Measurements from ENCODE around the gene TMEM31.
"Not testable (repeated sequence)": the region's sequence is repeated elsewhere in the genome, so short reads cannot be mapped to it uniquely, and the experiment has no call there.

The TMEM31 gene

DNA sequence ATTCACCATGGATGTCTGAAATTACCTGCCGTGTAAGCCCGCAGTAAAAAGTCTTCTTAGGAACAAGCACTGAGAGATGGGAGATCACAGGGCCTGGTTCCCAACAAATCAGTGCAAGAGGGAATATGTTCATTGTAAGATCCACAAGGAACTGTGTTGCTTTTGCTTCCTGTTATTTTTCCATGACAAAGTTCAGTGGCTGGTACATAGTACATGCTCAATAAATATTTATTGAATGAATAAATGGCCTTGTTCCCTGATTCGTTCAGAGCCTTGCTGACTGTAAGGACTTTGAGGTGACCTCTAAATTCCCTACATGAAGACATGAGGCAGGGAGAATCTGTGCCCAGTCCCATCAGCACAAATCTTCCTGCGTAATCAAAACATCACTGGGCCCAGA lies 7.4 kb downstream of the TMEM31 start:
- intact Hi-C loops (cut with DNase I): no loop called here
- DNase-seq: no peak

DNA sequence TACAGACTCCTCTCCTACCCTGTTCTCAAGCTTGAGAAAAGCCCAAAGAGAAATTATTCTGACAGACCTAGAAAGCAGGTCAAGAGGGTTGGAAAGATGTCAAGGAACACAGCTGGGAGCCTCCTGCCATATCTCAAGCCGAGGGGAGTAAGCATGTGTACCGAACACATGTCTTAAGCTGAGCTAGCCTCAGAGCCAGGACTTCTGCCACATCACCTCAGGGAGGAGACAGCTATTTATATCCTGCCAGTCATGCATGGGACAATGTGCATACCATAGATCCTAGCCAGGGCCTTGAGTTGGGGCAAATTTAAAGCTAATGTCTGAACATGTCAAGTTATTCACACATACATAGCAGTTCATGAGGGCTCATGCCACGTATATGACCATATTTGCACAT lies 11.8 kb downstream of the TMEM31 start:
- no peak for DNase-seq
- intact Hi-C loops (cut with DNase I): no loop called here

DNA sequence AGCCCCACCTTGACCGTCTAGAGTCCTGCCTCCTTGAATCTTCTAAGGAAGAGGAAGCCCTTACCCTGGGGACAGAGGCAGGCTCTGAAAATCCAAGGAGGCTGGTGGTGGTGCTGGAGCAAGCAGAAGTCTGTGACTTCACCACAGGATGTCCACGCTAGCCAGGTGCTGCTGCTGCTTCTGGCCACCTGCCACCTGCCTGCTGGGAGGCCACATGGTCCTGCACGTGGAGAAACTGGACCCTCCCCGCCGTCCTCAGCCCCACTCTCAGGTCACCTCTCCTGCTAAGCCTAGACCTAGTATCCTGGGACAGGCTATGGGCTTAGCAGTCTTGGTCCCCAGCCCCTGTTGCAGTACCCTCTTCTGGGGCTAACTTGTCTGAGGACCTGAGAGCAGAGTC lies 15.8 kb downstream of the TMEM31 start:
- peak in 1 of 10 donors; percentile 79 for DNase-seq

DNA sequence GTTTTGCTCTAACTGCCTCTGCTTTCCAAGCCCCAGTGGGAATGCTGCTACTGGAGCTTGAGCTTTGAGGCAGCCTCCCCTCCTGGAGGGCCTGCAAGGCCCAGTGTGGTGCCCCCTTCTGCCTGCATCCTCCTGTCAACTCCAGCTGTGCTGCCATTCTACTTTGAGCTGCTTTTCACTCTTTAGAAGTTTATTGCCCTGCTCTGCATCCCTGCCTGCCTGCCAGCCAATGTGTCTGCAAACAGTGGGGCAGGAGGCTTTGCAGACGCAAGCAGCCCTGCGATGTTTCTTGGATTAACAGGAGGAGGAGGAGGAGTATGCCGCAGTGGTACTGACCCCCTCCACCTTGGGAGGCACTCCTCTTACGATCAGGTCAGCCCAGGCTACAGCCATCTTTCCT lies 16.4 kb downstream of the TMEM31 start:
- intact Hi-C loops (cut with DNase I): no loop called here
- no peak for DNase-seq

More for the DNA sequence above, 15.8 kb downstream of the TMEM31 start:
- intact Hi-C loops (cut with DNase I): no loop called here

DNA sequence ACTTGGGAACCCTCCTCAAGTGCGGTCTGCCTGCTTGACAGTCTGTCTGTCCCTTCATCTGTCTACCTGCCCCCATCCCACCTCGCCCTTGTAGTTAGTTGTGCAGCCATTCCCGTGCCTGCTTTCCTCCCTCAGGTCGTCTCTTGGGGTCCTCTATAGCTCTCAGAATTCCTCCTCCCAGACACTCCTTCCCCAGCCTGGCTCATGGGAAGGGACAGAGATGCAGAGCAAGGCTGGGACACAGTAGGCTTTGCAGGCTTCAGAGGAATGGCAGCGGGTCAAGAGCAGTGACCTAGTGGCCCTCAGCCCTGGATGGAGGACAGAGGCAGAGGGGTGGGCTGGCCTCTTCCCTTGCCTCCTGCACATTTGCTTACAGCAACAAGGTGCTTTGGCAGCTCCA lies 18.3 kb downstream of the TMEM31 start:
- no peak for DNase-seq
- intact Hi-C loops (cut with DNase I): no loop called here

DNA sequence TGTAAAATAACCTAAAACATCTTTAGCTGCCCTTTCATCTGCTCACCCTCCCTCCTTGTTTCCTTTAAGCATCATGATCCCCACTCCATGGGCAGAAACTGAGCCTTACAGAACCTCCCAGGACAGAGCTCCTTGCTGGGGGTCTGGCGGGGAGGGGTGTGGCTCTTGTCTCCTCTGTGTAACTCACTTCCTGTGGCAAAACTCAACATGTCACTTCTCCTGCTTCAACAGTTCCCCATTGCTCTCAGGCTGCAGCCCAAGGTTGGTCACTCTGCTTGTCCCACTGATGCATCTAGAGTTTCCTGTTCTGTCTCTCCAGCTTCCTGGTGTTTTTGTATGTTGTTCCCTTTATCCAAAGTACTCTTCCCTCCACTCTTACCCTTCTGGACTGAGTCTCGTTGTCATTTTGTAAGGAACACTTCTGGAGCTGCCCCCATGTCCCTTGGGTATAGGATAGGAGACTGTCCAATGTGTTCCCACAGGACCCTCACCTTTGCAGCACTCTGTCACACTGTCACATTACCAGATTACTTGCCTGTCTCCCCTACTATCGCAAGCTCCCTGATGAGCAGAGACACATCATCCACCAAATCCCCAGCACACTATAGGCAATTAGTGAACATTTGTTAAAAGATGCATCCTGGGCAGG lies 19.6 kb downstream of the TMEM31 start:
- intact Hi-C loops (cut with DNase I): no loop called here
- no peak for DNase-seq

DNA sequence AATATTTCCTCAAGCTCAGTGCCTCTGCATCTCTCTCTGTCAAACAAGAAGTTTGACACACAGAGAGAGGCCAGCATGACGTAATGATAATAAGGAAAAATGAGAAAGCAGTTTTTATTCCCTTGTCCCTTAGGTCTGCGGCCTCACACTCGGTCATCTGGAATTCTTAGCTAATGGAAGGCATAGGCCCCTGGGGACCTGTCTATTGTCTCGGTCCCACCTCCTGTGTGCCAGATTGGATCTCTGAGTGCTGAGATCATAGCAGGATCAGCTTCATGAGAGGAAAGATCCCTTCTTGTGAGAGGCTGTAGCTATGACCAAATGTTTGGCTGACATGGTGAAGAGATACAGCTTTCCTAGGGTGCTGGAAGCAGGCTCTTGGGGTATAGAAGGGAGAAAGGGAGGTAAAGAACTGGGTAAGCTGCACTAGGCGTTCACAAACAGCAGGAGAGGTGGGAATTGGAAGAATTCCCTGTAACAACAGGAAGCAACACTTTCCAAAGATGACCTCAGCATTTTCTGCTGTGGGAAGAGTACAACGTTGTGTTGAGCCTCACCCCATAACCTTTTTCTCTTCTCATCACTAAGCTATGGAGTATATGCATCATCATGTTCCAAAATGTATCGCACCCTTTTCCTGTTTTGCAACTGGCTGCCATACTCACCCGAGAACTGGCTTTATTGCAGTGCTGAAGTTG lies 20.2 kb downstream of the TMEM31 start:
- no peak for DNase-seq
- intact Hi-C loops (cut with DNase I): no loop called here

DNA sequence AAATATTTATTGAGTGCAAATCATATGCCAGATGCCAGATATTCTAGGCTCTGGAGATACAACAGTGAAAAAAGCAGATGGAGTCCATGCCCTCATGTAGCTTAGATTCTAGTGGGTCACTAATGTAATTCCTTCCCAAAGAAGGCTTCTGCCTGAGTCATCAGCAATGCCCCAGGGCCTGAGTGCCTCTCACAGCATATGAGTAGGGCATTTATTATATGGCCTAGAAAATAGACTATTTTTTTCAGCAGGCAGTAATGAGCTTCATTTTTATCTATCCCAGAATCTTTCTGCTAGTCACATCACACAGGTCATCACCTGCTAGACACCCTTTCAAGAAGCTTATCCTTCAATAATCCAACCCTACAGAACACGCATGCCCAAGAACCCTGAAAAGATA lies 22.3 kb downstream of the TMEM31 start:
- intact Hi-C loops (cut with DNase I): no loop called here
- no peak for DNase-seq

DNA sequence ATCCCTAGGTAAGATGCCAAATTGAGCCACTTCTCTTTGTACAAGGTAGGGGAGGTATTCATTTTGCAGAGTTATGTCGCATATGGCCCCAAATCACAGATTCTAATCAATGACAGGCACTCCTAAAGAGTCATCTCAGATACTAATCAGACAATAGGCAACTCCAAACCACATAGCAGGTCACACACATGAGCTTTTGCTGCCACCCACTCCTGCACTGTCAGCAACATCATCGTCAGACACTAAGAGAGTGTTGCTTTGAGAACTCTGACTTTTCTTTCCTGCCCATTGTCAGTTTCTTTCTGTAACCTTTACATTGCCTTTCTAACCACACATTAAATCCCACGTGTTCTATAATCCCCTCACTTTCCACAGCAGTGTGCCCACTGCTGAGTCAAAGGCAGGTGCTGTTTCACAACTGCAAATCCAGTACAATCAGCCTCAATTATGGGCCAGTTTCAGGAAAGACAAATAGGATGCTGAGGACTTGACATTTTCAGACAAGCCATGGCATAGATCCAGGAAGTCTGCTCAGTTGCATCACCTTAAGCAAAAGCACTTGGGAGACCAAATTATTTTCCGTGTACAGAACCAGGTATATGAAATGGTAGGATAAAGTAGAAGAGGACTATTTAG lies 23.5 kb downstream of the TMEM31 start:
- intact Hi-C loops (cut with DNase I): no loop called here
- DNase-seq: no peak

DNA sequence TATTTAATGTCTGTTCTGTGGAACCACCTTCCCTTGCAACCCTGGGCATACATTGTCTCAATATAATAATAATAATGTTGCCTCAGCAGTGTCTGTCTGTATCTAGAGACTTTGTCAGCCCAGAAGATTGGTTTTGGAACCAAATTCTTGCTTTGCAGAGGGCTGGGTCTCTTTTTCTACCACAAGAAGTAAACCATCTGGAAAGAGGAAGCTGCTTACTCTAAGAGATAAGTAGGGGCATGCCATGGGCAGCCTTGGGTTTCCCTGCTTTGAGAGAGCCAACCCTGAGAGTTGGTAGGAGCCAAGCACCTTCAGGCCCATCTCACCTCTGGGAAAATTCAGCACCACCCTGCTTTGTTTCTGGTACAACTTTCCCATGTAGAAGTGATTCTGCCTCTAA lies 27.0 kb downstream of the TMEM31 start:
- intact Hi-C loops (cut with DNase I): no loop called here
- no peak for DNase-seq

DNA sequence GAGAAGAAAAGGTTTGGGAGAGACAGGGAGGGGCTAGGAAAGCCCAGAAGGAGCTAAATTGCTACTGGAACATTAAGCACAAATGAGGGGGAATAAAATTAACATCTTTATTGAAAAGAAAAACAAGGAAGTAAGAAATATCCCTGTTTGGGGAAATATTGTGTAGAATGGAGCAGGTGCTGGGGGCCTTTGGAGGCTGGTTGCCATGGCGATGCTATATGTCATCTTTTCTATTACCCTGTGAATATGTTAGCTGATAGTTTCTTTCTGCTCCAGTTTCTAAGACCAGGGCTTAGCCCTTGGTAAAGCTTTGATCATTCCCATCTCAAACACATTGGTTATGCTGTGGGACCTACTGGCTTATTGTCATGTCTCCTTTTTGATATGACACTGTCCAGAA lies 28.7 kb downstream of the TMEM31 start:
- no peak for DNase-seq
- intact Hi-C loops (cut with DNase I): no loop called here

DNA sequence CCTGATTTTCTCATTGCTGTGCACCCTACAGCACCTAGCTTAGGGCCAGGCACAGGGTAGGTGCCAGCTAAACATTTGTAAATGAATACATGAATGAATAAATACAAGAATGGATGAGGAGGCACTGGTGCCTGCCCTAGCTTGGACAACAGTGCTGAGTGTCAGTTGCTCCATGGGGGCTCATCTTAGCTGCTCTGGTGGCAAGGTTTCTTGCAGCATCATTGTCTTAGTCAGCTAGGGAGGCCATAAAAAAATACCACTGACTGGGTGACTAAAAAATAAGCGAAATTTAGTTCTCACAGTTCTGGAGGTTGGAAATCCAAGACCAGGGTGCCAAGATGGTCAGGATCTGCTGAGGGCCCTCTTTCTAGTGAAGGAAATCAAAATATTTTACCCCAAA lies 31.2 kb downstream of the TMEM31 start:
- DNase-seq: no peak

DNA sequence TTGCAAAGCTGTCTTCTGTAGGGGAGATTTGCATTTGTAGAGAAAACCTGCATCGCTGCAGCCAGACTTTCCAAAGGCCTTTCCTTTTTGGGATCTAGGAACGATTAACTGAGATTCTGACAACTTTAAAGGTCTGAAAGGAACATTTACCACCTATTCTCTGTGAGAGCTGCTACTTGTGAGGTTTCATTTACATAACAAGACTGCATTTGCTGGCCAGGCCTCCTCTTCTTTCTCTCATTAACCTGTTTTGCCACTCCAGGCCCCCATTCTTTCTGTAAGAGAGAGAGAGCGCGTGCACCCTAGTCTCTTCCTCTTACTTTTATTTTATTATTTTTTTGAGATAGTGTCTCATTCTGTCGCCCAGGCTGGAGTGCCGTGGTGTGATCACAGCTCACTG lies 31.6 kb downstream of the TMEM31 start:
- intact Hi-C loops (cut with DNase I): no loop called here
- no peak for DNase-seq

More for the DNA sequence above, 31.2 kb downstream of the TMEM31 start:
- intact Hi-C loops (cut with DNase I): no loop called here

DNA sequence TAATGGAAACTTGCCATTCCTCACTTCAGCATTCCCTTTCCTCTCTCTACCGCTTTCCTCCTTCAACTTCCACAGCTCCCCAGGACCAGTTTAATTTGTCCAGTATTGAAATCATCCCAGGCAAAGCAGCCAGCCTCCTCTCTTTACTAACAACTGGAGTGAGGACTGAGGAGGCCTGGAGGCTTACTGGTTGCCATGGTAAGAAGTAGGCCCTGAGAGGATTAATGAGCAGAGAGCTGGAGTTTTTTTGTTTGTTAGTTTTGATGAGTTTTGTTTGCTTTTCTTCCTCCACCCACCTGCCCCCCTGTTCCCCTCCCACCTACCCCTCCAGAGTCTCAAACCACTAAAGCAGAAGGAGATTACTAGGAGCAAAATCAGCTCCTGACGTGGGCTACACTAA lies 36.5 kb downstream of the TMEM31 start:
- intact Hi-C loops (cut with DNase I): no loop called here
- DNase-seq: no peak

DNA sequence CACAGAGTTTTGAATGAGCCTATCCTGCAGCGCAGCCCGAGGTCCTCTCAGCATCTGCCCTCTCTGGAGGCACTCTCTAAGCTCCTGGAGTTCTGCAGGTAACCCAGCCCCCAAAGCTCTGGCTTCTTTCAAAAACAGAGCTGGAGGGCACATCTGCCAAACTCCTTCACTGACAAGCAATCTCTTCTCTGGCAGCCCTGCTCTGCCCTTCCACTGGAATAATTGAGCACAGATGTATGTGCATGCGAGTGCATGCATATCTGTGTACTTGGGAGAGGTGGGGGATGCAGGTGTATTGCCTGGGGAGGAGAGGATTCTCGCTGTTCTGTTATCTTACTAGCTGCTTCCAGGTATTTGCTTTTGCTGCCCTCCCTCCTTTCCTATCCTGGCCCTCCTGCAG lies 43.7 kb downstream of the TMEM31 start:
- intact Hi-C loops (cut with DNase I): no loop called here
- no peak for DNase-seq

DNA sequence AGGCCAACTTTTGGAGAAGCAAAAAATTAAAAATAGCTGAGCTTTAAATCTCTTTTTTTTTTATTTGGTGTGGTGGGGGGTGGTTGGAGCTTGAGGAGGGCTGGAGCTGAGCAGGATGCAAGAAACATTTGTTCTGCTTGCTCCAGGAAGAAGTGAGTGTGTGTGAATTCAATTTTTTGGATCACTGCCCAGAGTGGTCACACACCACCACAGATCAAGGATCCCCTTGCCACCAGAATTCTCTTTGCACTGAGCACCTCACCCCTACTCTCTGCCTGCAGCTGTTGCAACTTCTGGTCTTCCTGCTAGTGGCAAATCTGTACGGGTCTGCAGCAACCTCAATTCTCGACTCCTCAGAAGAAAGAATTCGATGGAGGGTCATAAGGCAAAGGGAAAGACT lies 46.0 kb downstream of the TMEM31 start:
- intact Hi-C loops (cut with DNase I): no loop called here
- no peak for DNase-seq

DNA sequence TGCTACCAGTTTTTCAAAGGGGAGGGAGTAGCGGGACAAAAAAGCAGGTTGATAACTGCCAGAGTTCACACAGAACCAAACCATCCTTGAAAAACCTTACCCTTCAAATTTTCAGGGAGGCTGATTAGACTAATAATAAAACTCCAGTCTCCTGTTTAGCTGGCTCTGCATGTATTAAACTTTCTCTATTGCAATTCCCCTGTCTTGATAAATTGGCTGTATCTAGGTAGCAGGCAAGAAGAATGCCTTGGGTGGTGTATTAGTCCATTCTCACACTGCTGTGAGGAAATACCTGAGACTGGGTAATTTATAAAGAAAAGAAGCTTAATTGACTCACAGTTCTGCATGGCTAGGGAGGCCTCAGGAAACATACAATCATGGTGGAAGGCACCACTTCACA lies 47.8 kb downstream of the TMEM31 start:
- intact Hi-C loops (cut with DNase I): no loop called here
- no peak for DNase-seq

DNA sequence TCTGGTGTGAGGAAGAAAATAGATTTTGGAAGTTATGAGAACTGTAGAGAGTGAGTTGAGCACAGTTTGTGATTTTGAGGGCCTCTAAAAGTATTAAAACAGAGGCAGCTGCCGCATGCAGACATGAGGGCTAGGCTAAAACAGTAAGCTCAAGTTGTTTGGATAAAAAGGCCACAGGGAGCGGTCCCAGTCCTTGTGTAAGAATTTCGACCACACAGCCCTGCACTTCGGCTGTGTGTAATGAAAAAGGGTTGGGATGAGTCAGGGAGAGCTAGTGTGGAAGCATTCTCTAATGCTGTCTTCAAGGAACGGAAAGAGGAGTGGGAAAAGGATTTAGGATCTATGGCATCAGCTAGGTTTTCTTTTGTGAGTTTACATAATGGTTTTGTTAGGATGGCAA lies 52.8 kb downstream of the TMEM31 start:
- intact Hi-C loops (cut with DNase I); DNase-seq: not testable (repeated sequence)
